OCI-LY1 (cell line): ENCODE data around the gene PRDM15.

ENCODE experiments used
- H2AFZ ChIP-seq: fragments of 200-600 bp; sonication (generic), shearing (Covaris generic); 2 replicates; pipeline ENCODE4 v1.6.0; 2014; ENCODE audit warnings: antibody characterized with exemption, mild to moderate bottlenecking, low read length
- H3F3A ChIP-seq: fragments of 200-600 bp; sonication (generic), shearing (Covaris generic); 2 replicates; pipeline ENCODE4 v1.6.0; 2014; ENCODE audit warnings: mild to moderate bottlenecking, antibody characterized with exemption, low read length, moderate library complexity; ENCODE audit not compliant: insufficient read depth
- H3K27ac ChIP-seq: fragments of 200-600 bp; sonication (generic); 2 replicates; pipeline ENCODE4 v1.5.1; 2014; ENCODE audit warnings: low read length, mixed run types, mild to moderate bottlenecking, low read depth; ENCODE audit not compliant: poor library complexity, severe bottlenecking
- H3K27me3 ChIP-seq: fragments of 200-600 bp; sonication (generic); 2 replicates; pipeline ENCODE4 v1.6.0; 2014; ENCODE audit warnings: antibody characterized with exemption, mild to moderate bottlenecking, low read length, moderate library complexity; ENCODE audit not compliant: insufficient read depth
- H3K36me3 ChIP-seq: fragments of 200-600 bp; sonication (generic); 2 replicates; pipeline ENCODE4 v1.6.1; 2014; ENCODE audit warnings: mild to moderate bottlenecking, antibody characterized with exemption, low read length, moderate library complexity, mixed read lengths; ENCODE audit not compliant: insufficient read depth
- H3K4me1 ChIP-seq: fragments of 200-600 bp; sonication (generic); 2 replicates; pipeline ENCODE4 v1.5.1; 2014; ENCODE audit warnings: mild to moderate bottlenecking, low read length, moderate library complexity; ENCODE audit not compliant: insufficient read depth, severe bottlenecking
- H3K4me2 ChIP-seq: fragments of 200-600 bp; sonication (generic), shearing (Covaris generic); 2 replicates; pipeline ENCODE4 v1.6.1; 2014; ENCODE audit warnings: low read length
- H3K4me3 ChIP-seq: fragments of 200-600 bp; sonication (generic); 2 replicates; pipeline ENCODE4 v1.5.1; 2014; ENCODE audit warnings: low read length, low read depth, mild to moderate bottlenecking, mixed read lengths; ENCODE audit not compliant: poor library complexity, severe bottlenecking
- H3K79me2 ChIP-seq: fragments of 200-600 bp; shearing (Covaris generic); 2 replicates; pipeline ENCODE4 v1.6.1; 2016; ENCODE audit warnings: mixed run types, low read length, mixed read lengths; ENCODE audit not compliant: insufficient read depth
- H3K9ac ChIP-seq: fragments of 200-600 bp; sonication (generic), shearing (Covaris generic); 2 replicates; pipeline ENCODE4 v1.6.1; 2014; ENCODE audit warnings: mild to moderate bottlenecking, low read length, mixed read lengths
- H3K9me2 ChIP-seq: fragments of 200-600 bp; sonication (generic), shearing (Covaris generic); 2 replicates; pipeline ENCODE4 v1.6.1; 2014; ENCODE audit warnings: low read depth, mild to moderate bottlenecking, low read length, mixed read lengths
- H3K9me3 ChIP-seq: fragments of 200-600 bp; shearing (Covaris generic); 2 replicates; pipeline ENCODE4 v1.6.1; 2014; ENCODE audit warnings: low read length, mixed read lengths
- H4K20me1 ChIP-seq: fragments of 200-600 bp; sonication (generic), shearing (Covaris generic); 2 replicates; pipeline ENCODE4 v1.6.0; 2016; ENCODE audit warnings: mild to moderate bottlenecking, low read length; ENCODE audit not compliant: insufficient read depth
- EZH2 ChIP-seq: fragments of 200-600 bp; sonication (generic), shearing (Covaris generic); IDR thresholded peaks from 2 replicates; pipeline ENCODE4 v1.8.0; 2017; ENCODE audit warnings: borderline replicate concordance, mixed run types, mild to moderate bottlenecking, antibody characterized with exemption, low read length, moderate library complexity, mixed read lengths
- TF ChIP-seq, protein P1 (sequence below): fragments of 200-600 bp; sonication (generic), shearing (Covaris generic); IDR thresholded peaks from 2 replicates; pipeline ENCODE4 v1.5.1; 2017; ENCODE audit warnings: mild to moderate bottlenecking, antibody characterized with exemption, low read length, moderate library complexity, mixed read lengths

Gene PRDM15

GRCh38 chr21:41755258-41755933, 123.7 kb downstream of the PRDM15 start:
- Histone ChIP-seq H3K9me3 (no peaks in the 10 kb centered on the region), H3K4me2 (no peak overlapping the region), H3K4me3 (no peak overlapping the region), H3K27me3 (0 out of 2 replicates have a peak, but pooled peaks cover 8% of the 10 kb centered on the region), H3K79me2 (no peaks in the 10 kb centered on the region), H3K4me1 (no peaks in the 10 kb centered on the region), H3K27ac (no peak overlapping the region), H3F3A (no peaks in the 10 kb centered on the region), H4K20me1 (no peaks in the 10 kb centered on the region), H3K36me3 (no peaks in the 10 kb centered on the region), H3K9me2 (no peaks in the 10 kb centered on the region), H3K9ac (no peak overlapping the region), H2AFZ (no peak overlapping the region)
- TF ChIP-seq, protein P1, sequence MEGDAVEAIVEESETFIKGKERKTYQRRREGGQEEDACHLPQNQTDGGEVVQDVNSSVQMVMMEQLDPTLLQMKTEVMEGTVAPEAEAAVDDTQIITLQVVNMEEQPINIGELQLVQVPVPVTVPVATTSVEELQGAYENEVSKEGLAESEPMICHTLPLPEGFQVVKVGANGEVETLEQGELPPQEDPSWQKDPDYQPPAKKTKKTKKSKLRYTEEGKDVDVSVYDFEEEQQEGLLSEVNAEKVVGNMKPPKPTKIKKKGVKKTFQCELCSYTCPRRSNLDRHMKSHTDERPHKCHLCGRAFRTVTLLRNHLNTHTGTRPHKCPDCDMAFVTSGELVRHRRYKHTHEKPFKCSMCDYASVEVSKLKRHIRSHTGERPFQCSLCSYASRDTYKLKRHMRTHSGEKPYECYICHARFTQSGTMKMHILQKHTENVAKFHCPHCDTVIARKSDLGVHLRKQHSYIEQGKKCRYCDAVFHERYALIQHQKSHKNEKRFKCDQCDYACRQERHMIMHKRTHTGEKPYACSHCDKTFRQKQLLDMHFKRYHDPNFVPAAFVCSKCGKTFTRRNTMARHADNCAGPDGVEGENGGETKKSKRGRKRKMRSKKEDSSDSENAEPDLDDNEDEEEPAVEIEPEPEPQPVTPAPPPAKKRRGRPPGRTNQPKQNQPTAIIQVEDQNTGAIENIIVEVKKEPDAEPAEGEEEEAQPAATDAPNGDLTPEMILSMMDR: no peak
- no peak for TF ChIP-seq EZH2

- Histone ChIP-seq H3K9me2 (no peaks in the 10 kb centered on the region), H3K9me3 (no peaks in the 10 kb centered on the region), H3F3A (no peaks in the 10 kb centered on the region), H3K4me1 (no peaks in the 10 kb centered on the region), H2AFZ (no peak overlapping the region), H3K27ac (no peak overlapping the region), H3K27me3 (0 out of 2 replicates have a peak, but pooled peaks cover 8% of the 10 kb centered on the region), H4K20me1 (no peaks in the 10 kb centered on the region), H3K36me3 (no peaks in the 10 kb centered on the region), H3K9ac (no peak overlapping the region), H3K79me2 (no peaks in the 10 kb centered on the region), H3K4me2 (no peak overlapping the region), H3K4me3 (no peak overlapping the region)
- TF ChIP-seq, protein P1: no peak
- TF ChIP-seq EZH2: no peak
Measured at GRCh38 chr21:41754479-41754891, 124.7 kb downstream of the PRDM15 start.

- no peaks in the 10 kb centered on the region for H4K20me1 ChIP-seq
- 0 out of 2 replicates have a peak, but pooled peaks cover 8% of the 10 kb centered on the region for H3K27me3 ChIP-seq
- no peak overlapping the region for H2AFZ ChIP-seq
- H3K79me2 ChIP-seq: no peaks in the 10 kb centered on the region
- H3F3A ChIP-seq: no peaks in the 10 kb centered on the region
- H3K36me3 ChIP-seq: no peaks in the 10 kb centered on the region
- no peak for TF ChIP-seq EZH2
- TF ChIP-seq, protein P1: no peak
- H3K4me2 ChIP-seq: no peak overlapping the region
- H3K4me3 ChIP-seq: no peak overlapping the region
- no peaks in the 10 kb centered on the region for H3K9me3 ChIP-seq
- H3K27ac ChIP-seq: no peak overlapping the region
- H3K9me2 ChIP-seq: no peaks in the 10 kb centered on the region
- peaks cover 8% of the 10 kb centered on the region for H3K4me1 ChIP-seq
- H3K9ac ChIP-seq: no peak overlapping the region
Measured at GRCh38 chr21:41753006-41753898, 125.9 kb downstream of the PRDM15 start.
